ENCODE data around the gene CCDC102B.
A peak's percentile ranks its signal among the peaks of the same experiment; 100 is the strongest.

The CCDC102B gene

DNA sequence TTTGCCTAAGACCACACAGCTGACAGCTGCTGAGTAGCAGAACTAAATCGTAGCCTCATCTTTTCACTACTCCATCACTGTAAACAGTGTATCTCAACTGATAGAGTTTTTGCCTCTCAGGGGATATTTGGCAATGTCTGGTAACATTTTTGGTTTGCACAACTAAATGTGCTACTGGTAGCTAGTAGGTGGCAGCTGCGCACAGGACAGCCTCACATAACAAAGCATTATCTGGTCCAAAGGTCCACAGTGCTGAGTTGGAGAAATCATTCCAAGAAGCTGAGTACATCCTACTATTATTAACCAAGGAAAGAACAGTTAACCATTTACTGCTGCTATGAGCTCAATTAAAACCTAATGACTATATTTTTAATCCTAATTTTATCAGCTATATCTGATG lies 6.1 kb upstream of the CCDC102B start:
- DNase-seq (ENCODE audit: low read depth) = no peak
- H3K4me3 ChIP-seq (ENCODE audit: low read length) = no peak overlapping the region
- no peak for TF ChIP-seq CTCF (conservative IDR thresholded peaks at IDR 0.05; ENCODE audit: low read length)

DNA sequence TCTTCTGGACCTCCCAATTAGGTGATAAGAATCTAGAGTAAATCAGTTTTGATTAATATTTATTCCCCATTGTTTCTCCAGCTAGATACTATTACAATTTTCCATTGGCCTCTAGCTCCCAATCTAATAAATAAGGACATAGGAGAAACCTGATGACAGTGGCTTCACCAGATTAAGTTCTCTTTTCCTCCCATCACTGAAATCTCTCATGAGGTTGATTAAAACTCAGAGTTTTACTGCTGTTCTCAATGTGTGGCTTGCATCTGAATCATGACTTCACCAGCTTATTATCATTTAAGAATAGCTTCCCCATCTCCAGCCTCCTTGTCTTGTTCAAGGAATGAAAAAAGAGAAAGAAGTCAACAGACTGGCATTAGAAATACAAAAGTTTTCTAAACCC lies 3.9 kb upstream of the CCDC102B start:
- H3K4me3 ChIP-seq (ENCODE audit: low read length) = no peak overlapping the region
- no peak for DNase-seq (ENCODE audit: low read depth)
- TF ChIP-seq CTCF (conservative IDR thresholded peaks at IDR 0.05; ENCODE audit: low read length) = no peak

DNA sequence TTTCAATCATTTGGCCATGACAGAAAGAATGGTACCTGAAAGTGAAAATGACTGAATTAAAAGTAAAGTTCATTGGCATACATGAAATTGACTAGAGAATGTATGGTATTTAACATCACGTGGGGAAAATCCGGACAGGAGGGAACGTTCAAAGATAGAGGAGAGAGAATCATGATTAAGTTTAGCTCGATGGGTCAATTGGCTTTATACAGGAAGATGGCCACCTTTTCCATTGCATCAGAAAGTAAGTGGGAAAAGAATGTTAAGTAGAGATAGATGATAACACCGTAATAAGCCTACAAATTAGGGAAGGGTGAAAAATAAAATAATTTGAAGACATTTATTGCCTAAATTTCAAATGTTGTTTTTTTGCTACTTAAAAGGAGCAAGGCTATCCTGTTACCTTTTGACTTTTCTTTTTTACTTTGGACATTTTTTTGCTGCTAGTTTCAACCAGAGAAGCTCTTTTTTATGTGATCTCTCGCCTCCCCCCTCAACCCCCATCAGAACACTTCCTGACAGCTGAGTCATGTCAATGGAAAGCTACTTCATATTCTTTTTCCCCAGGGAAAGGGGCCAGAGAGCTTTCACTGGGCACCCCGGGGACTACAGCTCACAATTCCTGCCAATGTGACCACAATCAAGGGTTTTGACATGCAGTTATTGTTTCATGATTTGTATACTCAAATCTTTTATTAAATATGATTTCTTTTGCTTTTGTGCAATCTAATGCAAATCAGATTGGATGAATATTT lies 767 bp upstream of the CCDC102B start:
- no peak overlapping the region for H3K4me3 ChIP-seq (ENCODE audit: low read length)
- DNase-seq (ENCODE audit: low read depth) = peak; percentile 73
- TF ChIP-seq CTCF (conservative IDR thresholded peaks at IDR 0.05; ENCODE audit: low read length) = no peak

GRCh38 chr18:68800075-68800474 lies 2.2 kb downstream of the CCDC102B start:
- no peak for TF ChIP-seq CTCF (conservative IDR thresholded peaks at IDR 0.05; ENCODE audit: low read length)
- H3K4me3 ChIP-seq (ENCODE audit: low read length) = no peak overlapping the region
- no peak for DNase-seq (ENCODE audit: low read depth)

GRCh38 chr18:68803356-68803755 lies 5.5 kb downstream of the CCDC102B start:
- no peak for TF ChIP-seq CTCF (conservative IDR thresholded peaks at IDR 0.05; ENCODE audit: low read length)
- peak; percentile 96 for DNase-seq (ENCODE audit: low read depth)
- H3K4me3 ChIP-seq (ENCODE audit: low read length) = no peak overlapping the region

DNA sequence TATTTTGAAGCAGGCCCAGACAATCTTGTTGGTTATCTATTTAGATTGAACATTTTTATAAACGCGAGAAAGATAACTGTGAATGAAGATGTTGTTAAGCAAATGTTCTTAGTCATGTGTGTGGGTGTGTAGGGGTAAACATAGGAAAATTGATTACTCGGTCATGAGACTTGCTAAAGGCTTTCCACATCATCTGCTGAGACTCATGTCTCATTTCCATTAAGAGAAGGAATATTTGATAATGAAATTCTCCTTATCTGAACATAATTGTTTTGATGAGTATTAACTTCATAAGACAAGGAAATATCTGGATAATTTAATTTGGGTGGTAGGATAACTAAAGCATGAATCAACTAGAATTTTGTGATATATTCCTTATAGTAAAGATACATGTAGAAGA lies 19.7 kb downstream of the CCDC102B start:
- H3K4me3 ChIP-seq (ENCODE audit: low read length) = no peak overlapping the region
- TF ChIP-seq CTCF (conservative IDR thresholded peaks at IDR 0.05; ENCODE audit: low read length) = no peak

DNA sequence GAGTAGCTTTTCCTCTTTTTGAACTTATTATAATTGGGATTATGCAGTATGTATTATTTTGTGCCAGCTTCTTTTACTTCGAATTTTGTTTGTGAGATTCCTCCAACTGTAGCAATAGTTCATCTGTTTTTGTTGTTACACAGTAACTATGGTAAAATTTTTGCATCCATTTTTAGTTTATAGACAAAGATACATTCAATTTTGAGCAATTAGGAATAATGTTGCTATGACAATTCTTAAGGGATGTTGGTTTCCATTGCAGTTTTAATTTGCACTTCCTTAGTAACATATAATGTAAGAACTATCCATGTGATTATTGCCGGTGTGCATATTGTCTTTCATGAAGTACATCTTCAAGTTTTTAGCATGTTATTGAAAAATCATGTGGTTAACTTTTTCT lies 20.7 kb downstream of the CCDC102B start:
- DNase-seq (ENCODE audit: low read depth) = no peak
- H3K4me3 ChIP-seq (ENCODE audit: low read length) = no peak overlapping the region
- TF ChIP-seq CTCF (conservative IDR thresholded peaks at IDR 0.05; ENCODE audit: low read length) = no peak

More for the DNA sequence above, 19.7 kb downstream of the CCDC102B start:
- DNase-seq (ENCODE audit: low read depth) = no peak
